ENCODE results near the gene RGPD8.
"Not testable (repeated sequence)": the region's sequence is repeated elsewhere in the genome, so short reads cannot be mapped to it uniquely, and the experiment has no call there.

The RGPD8 gene

GRCh38 chr2:112434890-112435715, 1.7 kb upstream of the RGPD8 start:
- DNase-seq = not testable (repeated sequence)

- no peak for DNase-seq
These were observed 686 bp upstream of the RGPD8 start for GRCh38 chr2:112433932-112434730.

- DNase-seq = not testable (repeated sequence)
These were observed 538 bp downstream of the RGPD8 start for GRCh38 chr2:112432735-112433479.

GRCh38 chr2:112432390-112432734, 1.1 kb downstream of the RGPD8 start:
- not testable (repeated sequence) for DNase-seq

GRCh38 chr2:112431587-112432295, 1.7 kb downstream of the RGPD8 start:
- not testable (repeated sequence) for DNase-seq

- DNase-seq = not testable (repeated sequence)
These were observed 8.9 kb downstream of the RGPD8 start for GRCh38 chr2:112424553-112424952.

- DNase-seq = not testable (repeated sequence)
These were observed 16.6 kb downstream of the RGPD8 start for GRCh38 chr2:112416860-112417259.

GRCh38 chr2:112360055-112360454, 73.4 kb downstream of the RGPD8 start:
- DNase-seq = not testable (repeated sequence)

GRCh38 chr2:112354335-112354734, 79.1 kb downstream of the RGPD8 start:
- not testable (repeated sequence) for DNase-seq

- not testable (repeated sequence) for DNase-seq
These were observed 80.4 kb downstream of the RGPD8 start for GRCh38 chr2:112352809-112353603.

- DNase-seq = not testable (repeated sequence)
These were observed 81.2 kb downstream of the RGPD8 start for GRCh38 chr2:112352292-112352691.

- DNase-seq = no peak
These were observed 88.1 kb downstream of the RGPD8 start for GRCh38 chr2:112345030-112346027.

- no peak for DNase-seq
These were observed 89.4 kb downstream of the RGPD8 start for GRCh38 chr2:112343827-112344585.

GRCh38 chr2:112342067-112342550, 91.3 kb downstream of the RGPD8 start:
- DNase-seq = no peak

- DNase-seq = no peak
These were observed 92.8 kb downstream of the RGPD8 start for GRCh38 chr2:112340475-112341267.

GRCh38 chr2:112339986-112340385, 93.5 kb downstream of the RGPD8 start:
- DNase-seq = no peak

- DNase-seq = no peak
These were observed 97.8 kb downstream of the RGPD8 start for GRCh38 chr2:112335600-112335999.

GRCh38 chr2:112332123-112332696, 101.2 kb downstream of the RGPD8 start:
- DNase-seq = no peak

Data from activated gamma-delta T cell (primary cell).